Aorta (tissue), 4 donors: ENCODE measurements around the gene ATAD3A. TPM values are rescaled to one million over a fixed set of nuclear protein-coding genes. Genes with fewer than 3 reads are reported as not detected.

Experiments
- polyA plus RNA-seq, 2 donors: library from polyadenylated mRNA; stranded (reverse); fragments of 200-250 nt; gene quantifications; one replicate each; pipeline ENCODE4 v1.2.3, GENCODE V29; 2013
- total RNA-seq, 2 donors: library from RNA; stranded (reverse); fragmentation: NEBNext Ultra II Directional; extraction: Animal tissue kit (Norgen Biotek cat#: 25700); gene quantifications; one replicate each; pipeline ENCODE4 v1.2.1, GENCODE V29; 2021
- donor health status: healthy with polysubstance abuse.
- donor health status: Bipolar disorder and iron deficiency.
- donor health status: DM: no; HTN: no; CAD: no.
- donor health status: DM: yes; HTN: yes; CAD: no.

Gene ATAD3A
- total and polyA plus RNA-seq, 4 donors = 8.3 to 20.2 (median 12.5) TPM

Other genes with a start within 250 kb of the ATAD3A start
- 10 to 100 TPM; 46.9 to 49.4 TPM for gene UBE2J2, start 238.3 kb upstream of the ATAD3A start, total RNA-seq
- 10 to 100 TPM; 17.2 to 49.3 TPM for gene UBE2J2, start 238.3 kb upstream of the ATAD3A start, polyA plus RNA-seq
- 1 to 10 TPM; 3.5 to 8.2 TPM for gene SCNN1D, start 231.7 kb upstream of the ATAD3A start, total RNA-seq
- gene SCNN1D, start 231.7 kb upstream of the ATAD3A start, polyA plus RNA-seq = 10 to 100 TPM in 1 of 2 donors, 1 to 10 TPM in 1; 7.9 to 24.1 TPM
- gene ACAP3, start 204.2 kb upstream of the ATAD3A start, total RNA-seq = 10 to 100 TPM; 25.0 to 69.2 TPM
- 10 to 100 TPM; 10.6 to 63.9 TPM for gene ACAP3, start 204.2 kb upstream of the ATAD3A start, polyA plus RNA-seq
- 10 to 100 TPM in 1 of 2 donors, 1 to 10 TPM in 1; 7.4 to 12.6 TPM for gene PUSL1, start 203.6 kb upstream of the ATAD3A start, total RNA-seq
- 10 to 100 TPM in 1 of 2 donors, 1 to 10 TPM in 1; 5.8 to 13.7 TPM for gene PUSL1, start 203.6 kb upstream of the ATAD3A start, polyA plus RNA-seq
- gene INTS11, start 187.5 kb upstream of the ATAD3A start, total RNA-seq = 100 to 1,000 TPM; 114 to 121 TPM
- gene INTS11, start 187.5 kb upstream of the ATAD3A start, polyA plus RNA-seq = 100 to 1,000 TPM in 1 of 2 donors, 10 to 100 TPM in 1; 48.0 to 995 TPM
- 10 to 100 TPM; 13.9 to 16.4 TPM for gene CPTP, start 187.4 kb upstream of the ATAD3A start, total RNA-seq
- gene CPTP, start 187.4 kb upstream of the ATAD3A start, polyA plus RNA-seq = 10 to 100 TPM; 12.9 to 14.9 TPM
- under 1 TPM; 0.24 to 0.36 TPM for gene TAS1R3, start 180.9 kb upstream of the ATAD3A start, total RNA-seq
- under 1 TPM; 0.25 to 0.31 TPM for gene TAS1R3, start 180.9 kb upstream of the ATAD3A start, polyA plus RNA-seq
- 10 to 100 TPM; 48.7 to 53.7 TPM for gene DVL1, start 162.7 kb upstream of the ATAD3A start, total RNA-seq
- gene DVL1, start 162.7 kb upstream of the ATAD3A start, polyA plus RNA-seq = 10 to 100 TPM; 21.2 to 71.9 TPM
- 100 to 1,000 TPM; 105 to 221 TPM for gene MXRA8, start 153.6 kb upstream of the ATAD3A start, total RNA-seq
- gene MXRA8, start 153.6 kb upstream of the ATAD3A start, polyA plus RNA-seq = 100 to 1,000 TPM in 1 of 2 donors, 10 to 100 TPM in 1; 52.3 to 364 TPM
- gene AURKAIP1, start 137.0 kb upstream of the ATAD3A start, total RNA-seq = 10 to 100 TPM; 59.6 to 65.6 TPM
- 100 to 1,000 TPM; 119 to 154 TPM for gene AURKAIP1, start 137.0 kb upstream of the ATAD3A start, polyA plus RNA-seq
- gene CCNL2, start 112.8 kb upstream of the ATAD3A start, total RNA-seq = 100 to 1,000 TPM; 153 to 246 TPM
- gene CCNL2, start 112.8 kb upstream of the ATAD3A start, polyA plus RNA-seq = 100 to 1,000 TPM in 1 of 2 donors, 10 to 100 TPM in 1; 34.6 to 409 TPM
- gene MRPL20, start 104.9 kb upstream of the ATAD3A start, total RNA-seq = 10 to 100 TPM; 69.7 to 70.2 TPM
- gene MRPL20, start 104.9 kb upstream of the ATAD3A start, polyA plus RNA-seq = 100 to 1,000 TPM; 144 to 184 TPM
- 1 to 10 TPM; 1.5 to 6.9 TPM for gene ANKRD65, start 90.9 kb upstream of the ATAD3A start, total RNA-seq
- gene ANKRD65, start 90.9 kb upstream of the ATAD3A start, polyA plus RNA-seq = under 1 TPM in 1 of 2 donors, not detected in 1; 0.13 TPM
- 10 to 100 TPM; 35.6 to 86.5 TPM for gene VWA1, start 76.5 kb upstream of the ATAD3A start, total RNA-seq
- gene VWA1, start 76.5 kb upstream of the ATAD3A start, polyA plus RNA-seq = 1 to 10 TPM in 1 of 2 donors, under 1 TPM in 1; 0.13 to 4.5 TPM
- gene ATAD3C, start 62.5 kb upstream of the ATAD3A start, total RNA-seq = 1 to 10 TPM in 1 of 2 donors, under 1 TPM in 1; 0.42 to 5.5 TPM
- gene ATAD3C, start 62.5 kb upstream of the ATAD3A start, polyA plus RNA-seq = under 1 TPM in 1 of 2 donors, not detected in 1; 0.08 TPM
- 10 to 100 TPM in 1 of 2 donors, 1 to 10 TPM in 1; 8.1 to 21.5 TPM for gene ATAD3B, start 40.4 kb upstream of the ATAD3A start, total RNA-seq
- gene ATAD3B, start 40.4 kb upstream of the ATAD3A start, polyA plus RNA-seq = 10 to 100 TPM in 1 of 2 donors, 1 to 10 TPM in 1; 6.1 to 44.8 TPM
- gene TMEM240, start 28.5 kb downstream of the ATAD3A start, total RNA-seq = 1 to 10 TPM; 6.2 to 7.8 TPM
- 10 to 100 TPM in 1 of 2 donors, 1 to 10 TPM in 1; 1.1 to 15.1 TPM for gene TMEM240, start 28.5 kb downstream of the ATAD3A start, polyA plus RNA-seq
- 10 to 100 TPM; 67.7 to 71.5 TPM for gene SSU72, start 62.7 kb downstream of the ATAD3A start, total RNA-seq
- 10 to 100 TPM; 65.0 to 92.8 TPM for gene SSU72, start 62.7 kb downstream of the ATAD3A start, polyA plus RNA-seq
- 1 to 10 TPM; 1.2 to 3.0 TPM for gene FNDC10, start 88.0 kb downstream of the ATAD3A start, total RNA-seq
- under 1 TPM; 0.38 to 0.50 TPM for gene FNDC10, start 88.0 kb downstream of the ATAD3A start, polyA plus RNA-seq
- 10 to 100 TPM; 45.0 to 77.7 TPM for gene MIB2, start 103.3 kb downstream of the ATAD3A start, total RNA-seq
- gene MIB2, start 103.3 kb downstream of the ATAD3A start, polyA plus RNA-seq = 100 to 1,000 TPM in 1 of 2 donors, 10 to 100 TPM in 1; 20.4 to 220 TPM
- 10 to 100 TPM; 15.5 to 74.5 TPM for gene MMP23B, start 120.0 kb downstream of the ATAD3A start, total RNA-seq
- 100 to 1,000 TPM in 1 of 2 donors, 10 to 100 TPM in 1; 41.2 to 120 TPM for gene MMP23B, start 120.0 kb downstream of the ATAD3A start, polyA plus RNA-seq
- 10 to 100 TPM; 25.2 to 27.0 TPM for gene CDK11B, start 146.8 kb downstream of the ATAD3A start, total RNA-seq
- gene CDK11B, start 146.8 kb downstream of the ATAD3A start, polyA plus RNA-seq = 10 to 100 TPM; 42.3 to 44.7 TPM
- gene SLC35E2B, start 180.6 kb downstream of the ATAD3A start, total RNA-seq = 10 to 100 TPM; 25.2 to 53.5 TPM
- 10 to 100 TPM in 1 of 2 donors, 1 to 10 TPM in 1; 8.1 to 32.0 TPM for gene SLC35E2B, start 180.6 kb downstream of the ATAD3A start, polyA plus RNA-seq
- gene CDK11A, start 212.2 kb downstream of the ATAD3A start, total RNA-seq = 10 to 100 TPM; 52.7 to 53.1 TPM
- gene CDK11A, start 212.2 kb downstream of the ATAD3A start, polyA plus RNA-seq = 10 to 100 TPM; 26.3 to 56.3 TPM